Endothelial cell of umbilical vein (primary cell): ENCODE measurements around the gene RGS10. TPM values are rescaled to one million over a fixed set of nuclear protein-coding genes. Genes with fewer than 3 reads are reported as not detected.

Experiments used
- BruUV-seq: library from RNA; stranded (reverse); fragments of 400-500 nt; replicated peaks from 2 replicates; lab custom pipeline; 2021; lab: Mats Ljungman, UMichigan
- CTCF ChIA-PET: fragments of 300-600, 350-600 bp; sonication (Branson Sonifier 250); formaldehyde crosslinking; loops from one replicate; lab custom pipeline; 2021; ENCODE audit warnings: antibody characterized with exemption, inconsistent platforms; lab: Charles Lee
- POLR2A ChIA-PET: fragments of 300-600, 350-600 bp; sonication (Branson Sonifier 250); formaldehyde crosslinking; loops from one replicate; lab custom pipeline; 2021; ENCODE audit warnings: antibody characterized with exemption, inconsistent platforms; lab: Charles Lee
- DNase-seq: peaks from one replicate; pipeline ENCODE4 v3.0.0-alpha.2; 2011; ENCODE audit warnings: low read depth, low spot score
- FAIRE-seq: peaks from 2 replicates; lab custom pipeline; 2011; peaks lifted over from hg19 to GRCh38; lab: Jason Lieb, UNC
- H2AFZ ChIP-seq: 2 replicates; pipeline ENCODE4 v1.6.0; 2012; ENCODE audit warnings: low read depth, low read length, control low read depth, inconsistent platforms
- H3K27ac ChIP-seq: 2 replicates; pipeline ENCODE4 v1.5.1; 2011; ENCODE audit warnings: low read depth, mild to moderate bottlenecking, control low read depth, low read length, moderate library complexity; ENCODE audit not compliant: insufficient read depth
- H3K27me3 ChIP-seq, 2 experiments: 2 replicates each; pipeline versions ENCODE4 v1.6.0 to v1.6.1; 2011; ENCODE audit warnings: low read length in 2 of 2, mixed read lengths in 1 of 2; ENCODE audit not compliant: control insufficient read depth in 2 of 2, insufficient read depth in 2 of 2
- H3K36me3 ChIP-seq, 2 experiments: 2 replicates in 1 of 2; 3 replicates in 1 of 2; pipeline ENCODE4 v1.5.1; 2011; ENCODE audit warnings: low read length in 2 of 2, mild to moderate bottlenecking in 1 of 2, moderate library complexity in 1 of 2; ENCODE audit not compliant: control insufficient read depth in 2 of 2, insufficient read depth in 2 of 2; ENCODE audit errors: extremely low read depth in 1 of 2
- H3K4me1 ChIP-seq: 3 replicates; pipeline ENCODE4 v1.5.1; 2011; ENCODE audit warnings: mild to moderate bottlenecking, low read length; ENCODE audit not compliant: control insufficient read depth, insufficient read depth; ENCODE audit errors: extremely low read depth
- H3K4me2 ChIP-seq: 2 replicates; pipeline ENCODE4 v1.6.1; 2011; ENCODE audit warnings: low read length, control low read depth, mixed read lengths; ENCODE audit not compliant: insufficient read depth
- H3K4me3 ChIP-seq, 3 experiments: fragments of 200-600 bp in 1 of 3; sonication (generic), shearing (Covaris generic) in 1 of 3; replicated peaks in 1 of 3; 2 replicates each; pipeline ENCODE4 v1.5.1; 2011 to 2016; ENCODE audit warnings: control low read depth in 3 of 3, low read length in 3 of 3, mild to moderate bottlenecking in 2 of 3, inconsistent platforms in 1 of 3, low read depth in 1 of 3, moderate library complexity in 1 of 3; ENCODE audit not compliant: insufficient read depth in 1 of 3
- H3K79me2 ChIP-seq: 2 replicates; pipeline ENCODE4 v1.6.0; 2012; ENCODE audit warnings: low read length, inconsistent platforms; ENCODE audit not compliant: control insufficient read depth, insufficient read depth
- H3K9ac ChIP-seq: replicated peaks from 2 replicates; pipeline ENCODE3; 2011; ENCODE audit warnings: low read length, control low read depth; ENCODE audit not compliant: insufficient read depth; ENCODE audit errors: extremely low read depth
- H3K9me1 ChIP-seq: replicated peaks from 3 replicates; pipeline ENCODE4 v1.6.0; 2011; ENCODE audit warnings: mild to moderate bottlenecking, low read length; ENCODE audit not compliant: control insufficient read depth, insufficient read depth; ENCODE audit errors: extremely low read depth
- H3K9me3 ChIP-seq: replicated peaks from 2 replicates; pipeline ENCODE4 v1.5.1; 2012; ENCODE audit warnings: low read length, inconsistent platforms; ENCODE audit not compliant: control insufficient read depth, insufficient read depth
- H4K20me1 ChIP-seq: replicated peaks from 2 replicates; pipeline ENCODE3; 2011; ENCODE audit warnings: mild to moderate bottlenecking, low read length; ENCODE audit not compliant: control insufficient read depth, insufficient read depth; ENCODE audit errors: extremely low read depth
- CTCF ChIP-seq, 2 donors: IDR thresholded peaks; 1 replicate in 1 of 2; 2 replicates in 1 of 2; pipeline ENCODE4 v1.5.1; 2011; ENCODE audit warnings: low read length in 2 of 2, mild to moderate bottlenecking in 2 of 2, moderate library complexity in 2 of 2, control low read depth in 1 of 2, inconsistent platforms in 1 of 2, low read depth in 1 of 2; ENCODE audit not compliant: insufficient read depth in 1 of 2; ENCODE audit errors: extremely low read depth in 1 of 2
- EZH2 ChIP-seq: IDR thresholded peaks from 2 replicates; pipeline ENCODE4 v1.6.1; 2012; ENCODE audit warnings: borderline replicate concordance, low read depth, mild to moderate bottlenecking, moderate library complexity, low read length, inconsistent platforms; ENCODE audit not compliant: severe bottlenecking
- FOS ChIP-seq: IDR thresholded peaks from 2 replicates; pipeline ENCODE4 v1.6.1; 2011; ENCODE audit warnings: mild to moderate bottlenecking, low read length, moderate library complexity, borderline replicate concordance; ENCODE audit not compliant: insufficient read depth
- GATA2 ChIP-seq: IDR thresholded peaks from 2 replicates; pipeline ENCODE4 v1.7.0; 2011; ENCODE audit warnings: low read depth, mild to moderate bottlenecking, moderate library complexity, mixed read lengths, low read length; ENCODE audit not compliant: insufficient read length, insufficient read depth
- JUN ChIP-seq: IDR thresholded peaks from 2 replicates; pipeline ENCODE4 v1.6.1; 2011; ENCODE audit warnings: borderline replicate concordance, low read depth; ENCODE audit not compliant: insufficient read length, insufficient read depth
- MAX ChIP-seq: IDR thresholded peaks from 2 replicates; pipeline ENCODE4 v1.6.1; 2011; ENCODE audit not compliant: insufficient read depth, insufficient read length
- MYC ChIP-seq: IDR thresholded peaks from one replicate; pipeline ENCODE4 v1.6.1; 2011; ENCODE audit warnings: mild to moderate bottlenecking, low read depth, low read length
- POLR2A ChIP-seq: IDR thresholded peaks from 2 replicates; pipeline ENCODE4 v1.6.1; 2012; ENCODE audit warnings: low read depth, mild to moderate bottlenecking, control low read depth, low read length
- POLR2AphosphoS5 ChIP-seq: IDR thresholded peaks from 2 replicates; pipeline ENCODE4 v1.6.1; 2012; ENCODE audit warnings: low read depth, mild to moderate bottlenecking, control low read depth, low read length, moderate library complexity; ENCODE audit not compliant: insufficient read depth
- dilution Hi-C: fragments of 300-500 bp; cut with MboI; formaldehyde crosslinking; loops from one replicate; pipeline ENCODE4 v1.15.0; 2019; ENCODE audit warnings: low sequenced_read_pairs; ENCODE audit not compliant: extremely low pct_ligation_motif_present
- intact Hi-C: fragments of 100-400 bp; cut with micrococcal nuclease; formaldehyde crosslinking; loops from one replicate; pipeline ENCODE4 v1.10.0; 2022
- polyA plus RNA-seq, 4 experiments: library from polyadenylated mRNA; depleted of rRNA in 3 of 4; stranded (reverse) in 3 of 4; unstranded in 1 of 4; fragments of >200 nt; gene quantifications; 2 replicates each; pipeline versions ENCODE4 v1.2.1 to v1.2.3, GENCODE V29; 2011 to 2012; ENCODE audit warnings: missing spikeins in 1 of 4
- total RNA-seq: library from RNA; stranded (reverse); gene quantifications from 2 replicates; pipeline ENCODE4 v1.2.3, GENCODE V29; 2021

Gene RGS10
- total and polyA plus RNA-seq, 2 donors (not counting 3 experiments of a cell fraction or from before 2014, with no cell fraction given): 7.8 to 22.4 TPM

DNA sequence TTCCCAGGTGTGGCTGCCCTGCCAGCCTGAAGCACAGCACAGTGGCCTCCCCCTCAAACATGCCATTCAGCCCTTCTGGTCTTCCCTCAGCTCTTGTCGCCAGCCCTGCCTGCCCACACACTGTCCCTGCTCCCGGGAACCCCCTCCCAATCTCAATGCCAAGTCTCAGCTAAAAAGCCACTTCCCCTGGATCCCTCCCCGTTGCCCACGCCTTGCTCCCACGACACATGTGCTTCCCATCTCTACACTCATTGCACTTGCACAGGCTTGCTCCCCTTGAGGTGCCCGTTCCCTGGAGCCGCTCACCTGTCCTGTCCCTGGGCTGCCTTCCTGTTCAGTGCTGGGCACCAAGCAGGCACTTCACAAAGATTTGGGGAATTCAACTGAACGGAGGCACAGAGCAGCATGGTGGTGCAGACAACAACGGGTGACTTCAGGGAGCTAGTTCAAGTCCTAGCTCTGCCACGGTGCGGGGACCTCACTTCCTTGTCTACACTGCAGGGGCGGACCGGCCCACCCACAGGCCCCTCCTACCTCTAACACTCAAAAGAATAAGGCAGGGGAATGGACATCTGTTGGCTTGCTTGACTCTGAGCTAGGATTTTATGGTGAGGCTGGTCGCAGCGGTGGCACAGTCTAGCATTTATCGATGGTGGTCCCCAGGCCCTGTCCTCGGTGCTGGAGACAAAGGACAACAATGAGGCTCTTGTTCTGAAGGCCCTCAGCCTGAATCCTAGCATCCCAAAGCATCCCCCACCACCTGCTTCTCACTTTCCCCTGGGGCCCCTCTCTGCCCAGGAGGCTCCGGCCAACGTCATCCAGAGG is 18.4 kb downstream of the RGS10 start:
- Histone ChIP-seq H3K9ac (no peak overlapping the region), H3K9me3 (no peaks in the 10 kb centered on the region), H3K27me3 (no peaks in the 10 kb centered on the region), H3K4me2 (no peak overlapping the region), H4K20me1 (no peaks in the 10 kb centered on the region), H2AFZ (no peak overlapping the region), H3K9me1 (no peaks in the 10 kb centered on the region), H3K4me3 (no peak overlapping the region), H3K79me2 (no peaks in the 10 kb centered on the region), H3K36me3 (no peaks in the 10 kb centered on the region), H3K27ac (no peak overlapping the region), H3K4me1 (peaks cover 16% of the 10 kb centered on the region)
- intact Hi-C loops: no loop called here
- dilution Hi-C loops: no loop called here
- ChIA-PET POLR2A (no interaction called here), CTCF (interaction anchor here (1.2 to 2.4 kb wide), 4 partner anchors 17 to 317 kb away, joined by 4 to 10 read pairs (median 5); partner anchors contain the start of genes GRK5 and RGS10)
- no TSS peak for BruUV-seq
- FAIRE-seq: no peak
- TF ChIP-seq EZH2 (no peak), MYC (no peak), CTCF (IDR thresholded peaks at IDR 0.05; ENCODE audit: extremely low read depth in 1 of 2, insufficient read depth in 1 of 2, low read depth in 1 of 2, low read length in 2 of 2) (no peak), POLR2A (no peak), JUN (no peak), FOS (no peak), POLR2AphosphoS5 (no peak), MAX (no peak), GATA2 (no peak)
- DNase-seq: no peak
